SH-SY5Y (cell line): ENCODE measurements around the gene ZSWIM6.

Experiments used
- GATA2 ChIP-seq: IDR thresholded peaks from 2 replicates; pipeline ENCODE4 v1.6.1; 2011; ENCODE audit warnings: mild to moderate bottlenecking, low read depth, low read length
- GATA3 ChIP-seq: IDR thresholded peaks from 2 replicates; pipeline ENCODE4 v1.6.1; 2011; ENCODE audit warnings: low read depth, mild to moderate bottlenecking, low read length, moderate library complexity

DNA sequence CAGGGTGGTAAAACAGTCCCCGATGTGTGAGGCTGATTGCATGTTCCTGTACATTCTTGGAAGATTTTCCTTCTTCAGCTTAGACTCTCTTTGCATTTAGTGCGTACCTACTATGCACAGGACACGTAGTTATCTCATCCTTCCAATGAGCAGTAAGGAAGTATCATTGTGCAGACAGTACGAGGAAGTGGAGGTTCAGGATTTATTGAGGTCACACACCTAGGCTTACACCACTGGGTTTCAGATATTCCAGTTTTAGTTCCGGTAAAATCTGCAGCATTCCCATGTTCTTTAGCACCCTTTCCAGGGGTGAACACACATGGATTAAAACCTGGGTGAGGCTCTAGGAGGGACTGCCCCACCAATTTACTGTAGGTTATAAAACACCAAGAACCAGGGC is 238.7 kb downstream of the ZSWIM6 start:
- TF ChIP-seq GATA2 (no peak), GATA3 (no peak)
